Measurements from ENCODE around the gene KIR3DL2.
"Not testable (repeated sequence)": the region's sequence is repeated elsewhere in the genome, so short reads cannot be mapped to it uniquely, and the experiment has no call there.

GRCh38 chr19:54843171-54843570 is 7.1 kb upstream of the KIR3DL2 start:
- TF ChIP-seq CTCF (IDR thresholded peaks at IDR 0.05; ENCODE audit: low read length); EZH2 (IDR thresholded peaks at IDR 0.05; ENCODE audit: borderline replicate concordance, low read length): not testable (repeated sequence)

Measured in OCI-LY1 (cell line).